Esophagus squamous epithelium (tissue), 5 donors: ENCODE data around the gene RPAP3. TPM values are rescaled to one million over a fixed set of nuclear protein-coding genes. Genes with fewer than 3 reads are reported as not detected.

ENCODE experiments used
- DNase-seq: peaks from one replicate; lab custom pipeline; 2025; lab: John Stamatoyannopoulos, UW
- H3K27ac ChIP-seq, 4 donors: fragments of 200-600 bp; sonication (generic); one replicate each; pipeline ENCODE4 v1.5.1; 2016 to 2019; ENCODE audit warnings: mild to moderate bottlenecking in 1 of 4
- H3K27me3 ChIP-seq, 4 donors: fragments of 200-600 bp; sonication (generic); 1 replicate in 3 of 4; 2 replicates in 1 of 4; pipeline versions ENCODE4 v1.5.1 to v1.6.0; 2017 to 2021; ENCODE audit warnings: antibody characterized with exemption in 1 of 4
- H3K36me3 ChIP-seq, 3 donors: fragments of 200-600 bp; sonication (generic); one replicate each; pipeline ENCODE4 v1.5.1; 2016 to 2019
- H3K4me1 ChIP-seq, 3 donors: fragments of 200-600 bp; sonication (generic); one replicate each; pipeline ENCODE4 v1.5.1; 2017 to 2019
- H3K4me3 ChIP-seq, 4 donors: fragments of 200-600 bp; sonication (generic); 1 replicate in 3 of 4; 2 replicates in 1 of 4; pipeline ENCODE4 v1.5.1; 2016 to 2019; ENCODE audit warnings: mild to moderate bottlenecking in 2 of 4, moderate library complexity in 1 of 4
- H3K9me3 ChIP-seq, 3 donors: fragments of 200-600 bp; sonication (generic); one replicate each; pipeline ENCODE4 v1.5.1; 2016 to 2019
- POLR2A ChIP-seq, 4 donors: fragments of 450-650 bp; IDR thresholded peaks; one replicate each; pipeline ENCODE4 v1.6.1; 2017; ENCODE audit warnings: antibody characterized with exemption in 4 of 4, mild to moderate bottlenecking in 4 of 4, moderate library complexity in 3 of 4
- WGBS, 2 donors: methylation state at CpG; one replicate each; pipeline ENCODE4 v1.1.5; 2018; 5-methylcytosine and 5-hydroxymethylcytosine counted together
- intact Hi-C: fragments of 100-400 bp; cut with DNase I; formaldehyde crosslinking; loops from one replicate; pipeline ENCODE4 v1.15.0; 2022
- total RNA-seq, 4 donors: library from RNA; depleted of rRNA; stranded (reverse); fragments of >200 nt; gene quantifications; one replicate each; pipeline ENCODE4 v1.1.0, GENCODE V29; 2016
- TF ChIP-seq, protein P1 (sequence below), 6 experiments: fragments of 450-650 bp in 4 of 6; fragments of 200-600 bp in 2 of 6; sonication (generic) in 2 of 6; IDR thresholded peaks; one replicate each; pipeline ENCODE4 v1.5.1; 2016 to 2019; ENCODE audit warnings: antibody characterized with exemption in 6 of 6, mild to moderate bottlenecking in 4 of 6, moderate library complexity in 4 of 6
- donor health status: DM: yes; HTN: yes; CAD: no.

The RPAP3 gene
- total RNA-seq, 4 donors from 2014 or later: 7.7 to 20.3 (median 17.7) TPM

DNA sequence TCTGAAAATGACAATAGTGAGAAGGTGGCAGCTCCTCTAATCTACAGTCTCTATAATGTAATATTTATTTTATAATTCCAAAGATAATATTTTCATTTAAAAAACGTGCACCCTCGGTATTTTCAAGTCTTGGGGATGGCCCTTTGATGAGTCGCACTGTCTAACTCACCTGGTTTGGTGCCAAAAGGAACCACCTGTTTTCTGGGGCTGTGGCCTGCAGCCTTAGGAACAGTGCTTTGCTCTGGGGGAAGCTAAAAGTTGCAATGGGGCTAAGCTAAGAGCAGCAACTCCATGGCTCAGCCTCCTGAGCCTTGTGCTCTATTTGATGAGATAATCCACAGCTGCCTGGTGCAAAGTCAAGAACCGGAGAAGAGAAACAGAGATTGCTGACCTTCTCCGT, 25.9 kb upstream of the RPAP3 start:
- TF ChIP-seq, protein P1, sequence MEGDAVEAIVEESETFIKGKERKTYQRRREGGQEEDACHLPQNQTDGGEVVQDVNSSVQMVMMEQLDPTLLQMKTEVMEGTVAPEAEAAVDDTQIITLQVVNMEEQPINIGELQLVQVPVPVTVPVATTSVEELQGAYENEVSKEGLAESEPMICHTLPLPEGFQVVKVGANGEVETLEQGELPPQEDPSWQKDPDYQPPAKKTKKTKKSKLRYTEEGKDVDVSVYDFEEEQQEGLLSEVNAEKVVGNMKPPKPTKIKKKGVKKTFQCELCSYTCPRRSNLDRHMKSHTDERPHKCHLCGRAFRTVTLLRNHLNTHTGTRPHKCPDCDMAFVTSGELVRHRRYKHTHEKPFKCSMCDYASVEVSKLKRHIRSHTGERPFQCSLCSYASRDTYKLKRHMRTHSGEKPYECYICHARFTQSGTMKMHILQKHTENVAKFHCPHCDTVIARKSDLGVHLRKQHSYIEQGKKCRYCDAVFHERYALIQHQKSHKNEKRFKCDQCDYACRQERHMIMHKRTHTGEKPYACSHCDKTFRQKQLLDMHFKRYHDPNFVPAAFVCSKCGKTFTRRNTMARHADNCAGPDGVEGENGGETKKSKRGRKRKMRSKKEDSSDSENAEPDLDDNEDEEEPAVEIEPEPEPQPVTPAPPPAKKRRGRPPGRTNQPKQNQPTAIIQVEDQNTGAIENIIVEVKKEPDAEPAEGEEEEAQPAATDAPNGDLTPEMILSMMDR (IDR thresholded peaks at IDR 0.05): no peak
- no peak for TF ChIP-seq POLR2A (IDR thresholded peaks at IDR 0.05)
- no peaks in the 10 kb centered on the region for H3K27me3 ChIP-seq
- no peak overlapping the region for H3K4me3 ChIP-seq
- WGBS, 2 donors: 51 to 55% methylated on average over 5 of the region's 5 CpGs
- no peak overlapping the region for H3K27ac ChIP-seq
- no peaks in the 10 kb centered on the region for H3K9me3 ChIP-seq
- no peaks in the 10 kb centered on the region for H3K36me3 ChIP-seq
- intact Hi-C loops: no loop called here
- H3K4me1 ChIP-seq: peaks cover 11 to 87% (median 30%) of the 10 kb centered on the region in 3 donors
- no peak for DNase-seq

DNA sequence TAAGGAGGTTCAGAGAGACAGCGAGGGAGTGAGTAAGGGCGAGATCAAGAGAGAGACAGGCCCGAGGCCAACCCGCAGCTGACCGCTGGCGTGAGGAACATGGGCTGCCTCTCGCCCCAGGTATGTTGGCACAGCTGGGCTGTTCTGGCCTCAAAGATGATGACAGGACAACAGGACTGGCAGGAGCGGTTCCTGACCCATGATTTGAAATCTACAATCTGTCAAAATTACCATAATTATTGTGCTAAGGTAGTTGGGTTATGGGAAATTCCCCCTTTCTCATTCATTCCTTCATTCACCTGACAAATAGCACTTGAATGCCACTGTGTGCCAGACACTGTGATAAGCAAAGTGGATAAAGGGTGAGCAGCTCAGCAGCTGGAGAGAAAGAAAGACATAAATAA, 24.5 kb upstream of the RPAP3 start:
- Histone ChIP-seq H3K27ac (peak overlapping the region in 2 of 4 donors; percentile 0 to 10), H3K27me3 (no peaks in the 10 kb centered on the region), H3K36me3 (no peaks in the 10 kb centered on the region), H3K4me1 (peaks cover 0 to 87% (median 24%) of the 10 kb centered on the region in 3 donors), H3K4me3 (no peak overlapping the region), H3K9me3 (no peaks in the 10 kb centered on the region)
- DNase-seq: no peak
- TF ChIP-seq POLR2A (IDR thresholded peaks at IDR 0.05): no peak
- TF ChIP-seq, protein P1 (IDR thresholded peaks at IDR 0.05): no peak
- 64 to 70% methylated on average over 8 of the region's 8 CpGs for WGBS, 2 donors
- intact Hi-C loops: no loop called here

DNA sequence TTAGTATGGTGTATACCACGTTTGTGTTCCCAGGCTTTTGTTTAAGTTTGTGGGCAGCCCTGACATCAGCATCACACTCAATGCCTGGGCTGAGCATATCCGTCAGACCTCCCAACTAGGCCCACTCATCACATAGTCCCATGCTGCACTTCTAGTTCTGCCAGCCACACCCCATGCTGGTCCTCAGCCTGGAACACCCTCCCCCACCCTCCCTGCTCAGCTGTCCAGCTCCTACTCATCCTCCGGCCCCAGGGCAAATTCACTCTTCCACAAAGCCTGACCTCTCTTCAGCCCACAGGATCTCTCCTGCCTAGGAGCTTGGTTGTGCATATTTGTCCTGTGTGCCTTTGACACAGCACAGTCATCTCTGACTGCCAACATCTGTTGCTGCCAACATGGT, 23.4 kb upstream of the RPAP3 start:
- peaks cover 0 to 87% (median 18%) of the 10 kb centered on the region in 3 donors for H3K4me1 ChIP-seq
- TF ChIP-seq POLR2A (IDR thresholded peaks at IDR 0.05): no peak
- no peak overlapping the region for H3K4me3 ChIP-seq
- H3K36me3 ChIP-seq: no peaks in the 10 kb centered on the region
- 49 to 66% methylated on average over 3 of the region's 3 CpGs for WGBS, 2 donors
- no peak for DNase-seq
- no peak overlapping the region for H3K27ac ChIP-seq
- no peaks in the 10 kb centered on the region for H3K27me3 ChIP-seq
- intact Hi-C loops: loop anchor here (10.0 kb wide), 1 partner anchor 226 kb away; no protein-coding TSS in a partner anchor
- no peaks in the 10 kb centered on the region for H3K9me3 ChIP-seq

DNA sequence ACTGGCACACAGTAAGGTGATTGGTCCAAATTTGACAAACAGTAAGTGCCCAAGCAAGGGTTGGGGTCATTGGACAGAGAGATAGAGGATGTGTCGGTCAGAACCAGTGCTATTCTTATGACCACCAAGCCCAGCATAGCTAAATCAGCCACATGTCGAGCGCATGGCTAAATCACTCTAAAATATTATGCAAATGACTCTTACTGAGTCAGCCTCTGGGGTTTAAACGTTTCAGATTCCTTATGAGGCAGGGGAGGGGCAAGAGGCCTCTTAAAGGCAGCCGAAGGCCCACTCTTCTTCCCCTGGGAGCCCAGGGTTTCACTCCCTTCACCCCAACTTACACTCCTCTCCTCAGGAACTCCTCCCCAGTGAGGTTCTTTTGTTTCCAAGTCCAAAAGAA, 20.1 kb upstream of the RPAP3 start:
- peaks cover 0 to 11% (median 0%) of the 10 kb centered on the region in 3 donors for H3K36me3 ChIP-seq
- H3K9me3 ChIP-seq: no peaks in the 10 kb centered on the region
- H3K4me1 ChIP-seq: peaks cover 6 to 94% (median 24%) of the 10 kb centered on the region in 3 donors
- TF ChIP-seq POLR2A (IDR thresholded peaks at IDR 0.05): no peak
- TF ChIP-seq, protein P1 (IDR thresholded peaks at IDR 0.05): no peak
- WGBS, 2 donors: 36 to 39% methylated on average over 5 of the region's 5 CpGs
- H3K27ac ChIP-seq: peak overlapping the region; percentile 65 to 81 (median 68)
- intact Hi-C loops: loop anchor here (10.0 kb wide), 1 partner anchor 229 kb away; no protein-coding TSS in a partner anchor
- H3K27me3 ChIP-seq: no peaks in the 10 kb centered on the region
- DNase-seq: no peak
- peak overlapping the region in 1 of 4 donors; percentile 38 for H3K4me3 ChIP-seq

DNA sequence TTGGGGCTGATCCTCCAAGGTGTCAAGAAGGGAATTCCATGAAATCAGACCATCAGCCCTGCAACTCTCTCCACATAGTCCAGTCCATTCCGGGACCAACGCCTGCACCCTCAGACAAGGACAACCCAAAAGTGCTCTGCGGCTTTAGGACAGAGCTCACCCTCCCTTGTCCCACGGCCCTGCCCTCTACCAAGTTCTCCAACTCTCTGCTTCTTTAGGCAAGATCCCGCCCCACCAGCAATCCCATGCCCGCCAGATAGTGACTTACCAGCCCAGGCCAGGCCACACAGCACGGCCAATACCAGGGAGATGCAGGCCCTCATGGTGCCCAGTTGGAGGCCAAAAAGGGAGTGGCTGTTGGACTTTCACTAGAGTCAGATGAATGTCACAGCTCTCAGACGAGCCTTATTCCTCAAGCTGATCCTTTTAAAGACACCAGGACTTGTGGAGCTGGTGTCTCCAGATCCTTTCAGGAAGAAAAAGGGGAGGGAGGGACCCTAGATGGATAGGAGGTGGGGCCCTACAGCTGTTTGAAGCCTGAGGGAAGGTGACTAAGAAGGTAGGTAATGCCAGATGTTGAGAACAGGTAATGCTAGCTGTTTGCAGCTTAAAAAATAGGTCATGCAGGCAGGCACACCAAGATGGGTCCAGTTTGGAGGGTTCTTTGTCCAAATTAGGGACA, 19.4 kb upstream of the RPAP3 start, which contains the start of gene ENDOU:
Gene ENDOU (minus strand): TSS at position 400 of the 682 bp plus-strand sequence. CDS start 77 bp downstream, at position 323.
- intact Hi-C loops: loop anchor here (10.0 kb wide), 1 partner anchor 230 kb away; no protein-coding TSS in a partner anchor
- TF ChIP-seq POLR2A (IDR thresholded peaks at IDR 0.05): no peak
- TF ChIP-seq, protein P1 (IDR thresholded peaks at IDR 0.05): no peak
- Histone ChIP-seq H3K27me3 (no peaks in the 10 kb centered on the region), H3K4me3 (peak within 1 kb of the TSS in 3 of 4 donors; percentile 21 to 40 (median 38)), H3K9me3 (no peaks in the 10 kb centered on the region), H3K4me1 (peaks cover 6 to 92% (median 22%) of the 10 kb centered on the region in 3 donors), H3K36me3 (peaks cover 0 to 17% (median 0%) of the 10 kb centered on the region in 3 donors), H3K27ac (peak within 1 kb of the TSS; percentile 68 to 81 (median 74))
- 78% methylated on average over 2 to 3 of the region's 8 CpGs for WGBS, 2 donors
- DNase-seq: no peak
